Measurements from ENCODE around the gene CST9L.
A peak's percentile ranks its signal among the peaks of the same experiment; 100 is the strongest.

CST9L gene

DNA sequence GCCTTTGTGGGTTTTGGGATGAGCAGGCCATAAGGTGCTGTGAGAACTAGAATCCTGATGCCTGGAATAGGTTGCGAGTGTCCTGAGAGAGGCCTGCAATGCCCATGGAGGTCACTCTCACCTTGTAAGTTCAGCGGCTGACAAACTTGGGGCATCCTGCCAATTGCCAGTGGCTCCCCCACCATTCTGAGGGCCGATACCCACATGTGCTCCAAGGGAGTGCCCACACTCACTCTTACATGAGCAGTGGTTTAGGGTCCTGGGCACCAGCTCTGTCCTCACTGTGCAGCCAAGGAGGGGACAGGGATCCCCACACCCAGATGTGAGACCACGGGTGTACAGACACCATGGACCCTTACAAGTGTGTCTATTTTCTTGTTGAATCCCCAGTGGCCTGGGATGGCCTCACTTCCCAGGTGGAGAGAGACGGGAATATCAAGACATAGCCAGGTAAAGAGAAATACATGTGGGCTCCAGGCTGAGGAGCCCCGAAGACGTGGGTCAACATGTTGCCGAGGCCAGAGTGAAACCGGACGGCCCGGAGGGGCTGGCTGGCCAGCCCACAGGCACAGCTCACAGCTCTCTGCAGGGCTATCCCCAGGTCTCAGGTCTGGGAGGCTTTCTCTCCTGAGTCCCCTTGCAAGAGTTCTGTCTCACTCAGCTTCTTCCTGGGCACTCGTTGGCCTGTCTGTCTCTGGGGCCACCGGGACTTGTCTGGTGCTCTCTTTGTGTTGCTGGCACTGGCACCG lies 39.4 kb upstream of the CST9L start:
- DNase-seq (ENCODE audit: low read depth): no peak
- H3K4me3 ChIP-seq (ENCODE audit: low read length): no peak overlapping the region
- no peak for TF ChIP-seq CTCF (conservative IDR thresholded peaks at IDR 0.05; ENCODE audit: low read length)

DNA sequence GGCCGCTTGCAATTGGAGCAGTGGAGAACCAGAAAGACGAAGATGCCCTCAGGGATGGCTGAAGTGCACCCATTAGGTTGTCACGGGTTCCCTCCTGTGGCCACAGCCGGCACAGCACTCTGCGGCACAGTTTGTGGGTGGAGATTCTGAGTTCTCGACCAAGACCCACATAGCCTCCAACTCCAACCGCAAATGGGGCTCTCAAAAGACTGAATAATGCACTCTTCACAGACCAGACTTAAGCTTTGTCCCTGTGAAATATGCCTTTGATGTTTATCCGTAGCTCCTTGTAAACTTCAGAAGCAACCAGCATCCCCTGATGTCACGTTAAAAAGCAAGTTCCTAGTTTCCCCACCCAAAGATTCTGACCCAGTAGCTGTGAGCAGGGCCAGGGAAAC lies 38.4 kb upstream of the CST9L start:
- TF ChIP-seq CTCF (conservative IDR thresholded peaks at IDR 0.05; ENCODE audit: low read length): peak; percentile 97
- DNase-seq (ENCODE audit: low read depth): peak; percentile 65
- H3K4me3 ChIP-seq (ENCODE audit: low read length): no peak overlapping the region

GRCh38 chr20:23605867-23606651 lies 37.8 kb upstream of the CST9L start, which contains the start of gene CST9:
Gene CST9 (minus strand): TSS chr20:23605917. CDS start chr20:23605864, 53 bp downstream.
- H3K4me3 ChIP-seq (ENCODE audit: low read length): no peak within 1 kb of the TSS
- TF ChIP-seq CTCF (conservative IDR thresholded peaks at IDR 0.05; ENCODE audit: low read length): no peak
- no peak for DNase-seq (ENCODE audit: low read depth)

- DNase-seq (ENCODE audit: low read depth): no peak
- no peak for TF ChIP-seq CTCF (conservative IDR thresholded peaks at IDR 0.05; ENCODE audit: low read length)
Measured at GRCh38 chr20:23604306-23604705, 36.0 kb upstream of the CST9L start.

GRCh38 chr20:23603321-23603720 lies 35.0 kb upstream of the CST9L start:
- no peak for DNase-seq (ENCODE audit: low read depth)
- H3K4me3 ChIP-seq (ENCODE audit: low read length): no peak overlapping the region
- no peak for TF ChIP-seq CTCF (conservative IDR thresholded peaks at IDR 0.05; ENCODE audit: low read length)

More at GRCh38 chr20:23604306-23604705, 36.0 kb upstream of the CST9L start:
- H3K4me3 ChIP-seq (ENCODE audit: low read length): no peak overlapping the region

- no peak for TF ChIP-seq CTCF (conservative IDR thresholded peaks at IDR 0.05; ENCODE audit: low read length)
- no peak overlapping the region for H3K4me3 ChIP-seq (ENCODE audit: low read length)
- DNase-seq (ENCODE audit: low read depth): no peak
Measured at GRCh38 chr20:23602699-23603098, 34.4 kb upstream of the CST9L start.
